OCI-LY3 (cell line): ENCODE measurements around the gene RDX.

Experiments
- CTCF ChIP-seq: fragments of 200-600, 300-600 bp; sonication (generic); IDR thresholded peaks from 2 replicates; pipeline ENCODE4 v1.5.1; 2014; ENCODE audit warnings: antibody characterized with exemption, low read length, low read depth
- EZH2phosphoT487 ChIP-seq: fragments of 200-600 bp; shearing (Covaris generic); IDR thresholded peaks from 2 replicates; pipeline ENCODE4 v1.6.1; 2018; ENCODE audit warnings: antibody characterized with exemption, mixed run types, low read depth

- TF ChIP-seq CTCF: no peak
- no peak for TF ChIP-seq EZH2phosphoT487
Observed at GRCh38 chr11:110269996-110270395, 26.4 kb downstream of the RDX start.
